A549 (cell line): ENCODE data around the gene ADCY10.

Source experiments
- CHD2 ChIP-seq: fragments of 150-350 bp; IDR thresholded peaks from 2 replicates; pipeline ENCODE4 v1.6.1; 2014; ENCODE audit warnings: low read length; ENCODE audit not compliant: partially characterized antibody
- ELK1 ChIP-seq: fragments of 150-350 bp; IDR thresholded peaks from 2 replicates; pipeline ENCODE4 v1.6.1; 2014; ENCODE audit warnings: low read depth, mild to moderate bottlenecking, low read length
- GATA3 ChIP-seq: IDR thresholded peaks from 2 replicates; pipeline ENCODE4 v1.6.1; 2012; ENCODE audit warnings: borderline replicate concordance
- MAX ChIP-seq: IDR thresholded peaks from 2 replicates; pipeline ENCODE4 v1.6.1; 2012
- PHF8 ChIP-seq: fragments of 200-600 bp; sonication (generic); IDR thresholded peaks from 2 replicates; pipeline ENCODE4 v1.6.1; 2016; ENCODE audit warnings: low read depth, mild to moderate bottlenecking, antibody characterized with exemption, moderate library complexity, borderline replicate concordance
- POLR2A ChIP-seq: IDR thresholded peaks from 2 replicates; pipeline ENCODE4 v1.6.1; 2012; ENCODE audit warnings: mild to moderate bottlenecking, low read length
- RARB ChIP-seq: fragments of 250-450 bp; sonication (Bioruptor Pico); IDR thresholded peaks from 2 replicates; pipeline ENCODE4 v1.8.0; 2021; ENCODE audit warnings: mild to moderate bottlenecking, moderate library complexity
- SMC3 ChIP-seq: fragments of >200 bp; sonication (Bioruptor Twin); formaldehyde crosslinking; IDR thresholded peaks from 3 replicates; pipeline ENCODE4 v1.6.1; 2018; ENCODE audit warnings: inconsistent platforms

- TF ChIP-seq RARB (no peak), ELK1 (no peak), POLR2A (no peak), GATA3 (no peak), CHD2 (no peak), SMC3 (no peak), PHF8 (no peak), MAX (no peak)
Measured at GRCh38 chr1:167915569-167915968, 1.6 kb upstream of the ADCY10 start.
